Neuronal stem cell (in vitro differentiated cells): ENCODE data around the gene TNS1.

Experiments
- DNase-seq: peaks from one replicate; pipeline ENCODE4 v3.0.0-alpha.2; 2013; ENCODE audit warnings: low spot score
- H2AFZ ChIP-seq: one replicate; pipeline ENCODE4 v1.6.1; 2013; ENCODE audit warnings: mild to moderate bottlenecking, low read length, inconsistent platforms
- H2AK5ac ChIP-seq: 2 replicates; pipeline ENCODE4 v1.6.1; 2013; ENCODE audit warnings: low read depth, mild to moderate bottlenecking, inconsistent platforms, low read length, moderate library complexity, mixed read lengths
- H2BK120ac ChIP-seq: 2 replicates; pipeline ENCODE4 v1.6.1; 2013; ENCODE audit warnings: low read depth, mild to moderate bottlenecking, inconsistent platforms, low read length, moderate library complexity, mixed read lengths
- H2BK12ac ChIP-seq: one replicate; pipeline ENCODE4 v1.6.1; 2013; ENCODE audit warnings: low read length, inconsistent platforms
- H2BK15ac ChIP-seq: 2 replicates; pipeline ENCODE4 v1.6.1; 2013; ENCODE audit warnings: mild to moderate bottlenecking, low read length, inconsistent platforms, mixed read lengths
- H2BK5ac ChIP-seq: one replicate; pipeline ENCODE4 v1.6.1; 2013; ENCODE audit warnings: inconsistent platforms, mild to moderate bottlenecking, low read length, moderate library complexity
- H3K14ac ChIP-seq: one replicate; pipeline ENCODE4 v1.6.1; 2013; ENCODE audit warnings: low read length, inconsistent platforms
- H3K18ac ChIP-seq: 2 replicates; pipeline ENCODE4 v1.6.1; 2013; ENCODE audit warnings: low read length, inconsistent platforms
- H3K23ac ChIP-seq: 2 replicates; pipeline ENCODE4 v1.6.1; 2013; ENCODE audit warnings: low read depth, mild to moderate bottlenecking, mixed read lengths, low read length, inconsistent platforms; ENCODE audit not compliant: poor library complexity
- H3K27ac ChIP-seq: replicated peaks from 3 replicates; pipeline ENCODE4 v1.5.1; 2013; ENCODE audit warnings: low read length, inconsistent platforms
- H3K27me3 ChIP-seq, 3 experiments: 2 replicates each; pipeline ENCODE4 v1.6.1; 2013; ENCODE audit warnings: low read length in 3 of 3, mild to moderate bottlenecking in 2 of 3, inconsistent platforms in 1 of 3, low read depth in 1 of 3, mixed read lengths in 1 of 3, moderate library complexity in 1 of 3; ENCODE audit not compliant: control insufficient read depth in 3 of 3, insufficient read depth in 3 of 3
- H3K36me3 ChIP-seq, 2 donors: replicated peaks in 1 of 2; 2 replicates each; pipeline ENCODE4 v1.6.1; 2013; ENCODE audit warnings: low read length in 2 of 2; ENCODE audit not compliant: control insufficient read depth in 2 of 2, insufficient read depth in 2 of 2
- H3K4ac ChIP-seq: 2 replicates; pipeline ENCODE4 v1.6.1; 2013; ENCODE audit warnings: inconsistent platforms, mild to moderate bottlenecking, low read length, moderate library complexity
- H3K4me1 ChIP-seq, 2 donors: 1 replicate in 1 of 2; 2 replicates in 1 of 2; pipeline ENCODE4 v1.6.1; 2013; ENCODE audit warnings: low read length in 2 of 2, low read depth in 1 of 2; ENCODE audit not compliant: control insufficient read depth in 2 of 2, insufficient read depth in 1 of 2
- H3K4me2 ChIP-seq: one replicate; pipeline ENCODE4 v1.6.1; 2013; ENCODE audit warnings: mild to moderate bottlenecking, low read length, inconsistent platforms; ENCODE audit not compliant: insufficient read depth, poor library complexity, severe bottlenecking
- H3K4me3 ChIP-seq, 2 donors: 2 replicates each; pipeline ENCODE4 v1.5.1; 2013; ENCODE audit warnings: low read length in 2 of 2, mild to moderate bottlenecking in 2 of 2, inconsistent platforms in 1 of 2, moderate library complexity in 1 of 2
- H3K79me1 ChIP-seq: one replicate; pipeline ENCODE4 v1.6.1; 2013; ENCODE audit warnings: low read depth, mild to moderate bottlenecking, inconsistent platforms, low read length, moderate library complexity
- H3K9ac ChIP-seq: one replicate; pipeline ENCODE4 v1.6.1; 2013; ENCODE audit warnings: mild to moderate bottlenecking, low read depth, low read length, inconsistent platforms; ENCODE audit not compliant: poor library complexity
- H3K9me3 ChIP-seq, 2 donors: replicated peaks in 1 of 2; 2 replicates each; pipeline versions ENCODE3 to v1.6.1; 2013; ENCODE audit warnings: low read length in 2 of 2, mild to moderate bottlenecking in 2 of 2, inconsistent platforms in 1 of 2, low read depth in 1 of 2, mixed read lengths in 1 of 2, moderate library complexity in 1 of 2; ENCODE audit not compliant: control insufficient read depth in 2 of 2, insufficient read depth in 1 of 2
- H4K8ac ChIP-seq: one replicate; pipeline ENCODE4 v1.6.1; 2013; ENCODE audit warnings: low read depth, mild to moderate bottlenecking, inconsistent platforms, low read length, moderate library complexity
- H4K91ac ChIP-seq: one replicate; pipeline ENCODE4 v1.6.1; 2013; ENCODE audit warnings: low read length, low read depth, mild to moderate bottlenecking, inconsistent platforms; ENCODE audit not compliant: poor library complexity
- WGBS, 2 donors: extraction: QIAGEN DNeasy Blood & Tissue Kit; methylation state at CpG; one replicate each; pipeline ENCODE4 v1.1.7; 2013; ENCODE audit warnings: missing lambda C conversion rate in 2 of 2, mixed read lengths in 1 of 2; ENCODE audit not compliant: insufficient read length in 2 of 2, insufficient replicate concordance in 1 of 2; ENCODE audit errors: extremely low coverage in 2 of 2; 5-methylcytosine and 5-hydroxymethylcytosine counted together

TNS1 gene

DNA sequence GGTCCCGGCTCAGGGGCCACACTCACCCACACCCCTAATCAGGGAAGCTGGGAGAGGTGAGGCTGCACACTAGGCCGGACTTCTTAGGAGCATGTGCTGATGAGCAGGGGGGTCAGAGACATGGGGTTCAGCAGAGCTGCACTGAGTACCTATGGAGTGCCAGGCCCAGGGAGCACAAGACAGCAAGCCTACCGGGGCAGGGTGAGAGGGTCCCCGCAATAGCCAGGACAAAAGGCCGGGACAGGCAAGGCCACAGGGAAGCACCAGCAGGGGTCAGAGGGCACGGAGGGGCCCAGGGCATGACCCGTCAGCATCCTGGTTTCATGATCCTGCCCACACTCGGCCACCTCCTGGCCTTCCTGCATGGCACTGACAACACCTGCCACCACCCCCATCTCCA is 73.5 kb downstream of the TNS1 start:
- Histone ChIP-seq H3K4me3 (no peak overlapping the region), H2AK5ac (peak overlapping the region; percentile 66), H3K27me3 (peaks cover 0 to 4% (median 0%) of the 10 kb centered on the region in 3 experiments), H3K23ac (peak overlapping the region; percentile 18), H3K4me2 (no peak overlapping the region), H3K27ac (no peak overlapping the region), H2BK15ac (peak overlapping the region; percentile 76), H3K79me1 (no peaks in the 10 kb centered on the region), H2BK120ac (no peak overlapping the region), H3K18ac (peak overlapping the region; percentile 87), H3K4ac (peak overlapping the region; percentile 67), H3K9ac (no peak overlapping the region), H3K9me3 (no peaks in the 10 kb centered on the region), H4K91ac (no peak overlapping the region), H2BK5ac (no peak overlapping the region), H3K36me3 (no peaks in the 10 kb centered on the region), H3K4me1 (peaks cover 0 to 12% of the 10 kb centered on the region in 2 donors), H2BK12ac (no peak overlapping the region), H4K8ac (no peak overlapping the region), H2AFZ (no peak overlapping the region), H3K14ac (no peak overlapping the region)
- DNase-seq: no peak
- WGBS, 2 donors: no CpG with 5 or more reads among the region's 8 CpGs

DNA sequence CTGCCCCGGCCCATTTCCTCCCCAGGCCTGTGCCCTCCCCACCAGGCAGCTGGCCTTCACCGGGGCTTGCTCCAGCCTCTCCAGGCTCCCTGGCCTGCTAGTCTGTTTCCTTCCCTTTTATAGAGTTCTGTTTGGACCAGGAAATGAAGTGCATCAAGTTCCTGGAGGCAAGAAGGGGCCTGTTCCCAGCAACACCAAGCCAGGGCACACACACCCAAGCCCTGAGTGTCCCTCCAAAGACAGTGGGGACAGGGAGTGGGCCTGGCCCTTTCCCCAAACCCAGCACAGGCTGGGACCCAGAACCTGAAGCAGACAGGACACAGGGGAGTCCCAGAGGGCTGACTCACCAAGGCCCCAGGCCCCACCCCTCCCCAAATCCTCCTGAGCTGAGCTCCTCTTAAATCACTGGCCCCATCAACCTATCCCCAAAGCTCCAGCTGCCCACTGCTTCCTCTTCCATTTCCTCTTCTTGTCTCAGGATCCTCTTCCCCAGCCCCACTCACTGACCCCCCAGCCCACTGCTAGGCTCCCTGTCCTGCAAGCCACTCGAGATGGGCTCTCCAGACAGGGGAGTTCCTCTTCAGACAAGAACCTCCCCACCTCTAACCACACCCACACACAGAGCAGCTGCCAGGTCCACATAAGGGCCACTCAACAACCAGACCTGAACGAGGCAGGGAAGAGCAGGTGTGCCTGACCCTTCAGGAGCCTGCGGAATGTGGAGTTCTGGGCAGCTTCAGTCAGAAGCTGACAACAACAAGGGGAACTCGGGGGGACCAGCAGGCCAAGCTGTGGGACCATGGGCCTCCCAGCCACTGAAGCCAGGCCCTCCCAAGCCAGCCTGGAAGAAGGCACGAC is 74.2 kb downstream of the TNS1 start:
- H4K8ac ChIP-seq: no peak overlapping the region
- H2AK5ac ChIP-seq: peak overlapping the region; percentile 66
- no peak overlapping the region for H3K27ac ChIP-seq
- H3K36me3 ChIP-seq: no peaks in the 10 kb centered on the region
- no peak overlapping the region for H3K14ac ChIP-seq
- no peak for DNase-seq
- H2BK120ac ChIP-seq: no peak overlapping the region
- H3K27me3 ChIP-seq: peaks cover 0 to 4% (median 0%) of the 10 kb centered on the region in 3 experiments
- no peak overlapping the region for H3K4ac ChIP-seq
- H2BK12ac ChIP-seq: no peak overlapping the region
- no peak overlapping the region for H3K9ac ChIP-seq
- peak overlapping the region; percentile 87 for H3K18ac ChIP-seq
- no CpG with 5 or more reads among the region's 7 CpGs for WGBS, 2 donors
- no peak overlapping the region for H3K4me2 ChIP-seq
- H2AFZ ChIP-seq: no peak overlapping the region
- no peak overlapping the region for H3K4me3 ChIP-seq
- peak overlapping the region; percentile 76 for H2BK15ac ChIP-seq
- no peak overlapping the region for H4K91ac ChIP-seq
- H3K4me1 ChIP-seq: peaks cover 0 to 12% of the 10 kb centered on the region in 2 donors
- H3K23ac ChIP-seq: no peak overlapping the region
- H3K79me1 ChIP-seq: no peaks in the 10 kb centered on the region
- no peaks in the 10 kb centered on the region for H3K9me3 ChIP-seq
- H2BK5ac ChIP-seq: no peak overlapping the region

DNA sequence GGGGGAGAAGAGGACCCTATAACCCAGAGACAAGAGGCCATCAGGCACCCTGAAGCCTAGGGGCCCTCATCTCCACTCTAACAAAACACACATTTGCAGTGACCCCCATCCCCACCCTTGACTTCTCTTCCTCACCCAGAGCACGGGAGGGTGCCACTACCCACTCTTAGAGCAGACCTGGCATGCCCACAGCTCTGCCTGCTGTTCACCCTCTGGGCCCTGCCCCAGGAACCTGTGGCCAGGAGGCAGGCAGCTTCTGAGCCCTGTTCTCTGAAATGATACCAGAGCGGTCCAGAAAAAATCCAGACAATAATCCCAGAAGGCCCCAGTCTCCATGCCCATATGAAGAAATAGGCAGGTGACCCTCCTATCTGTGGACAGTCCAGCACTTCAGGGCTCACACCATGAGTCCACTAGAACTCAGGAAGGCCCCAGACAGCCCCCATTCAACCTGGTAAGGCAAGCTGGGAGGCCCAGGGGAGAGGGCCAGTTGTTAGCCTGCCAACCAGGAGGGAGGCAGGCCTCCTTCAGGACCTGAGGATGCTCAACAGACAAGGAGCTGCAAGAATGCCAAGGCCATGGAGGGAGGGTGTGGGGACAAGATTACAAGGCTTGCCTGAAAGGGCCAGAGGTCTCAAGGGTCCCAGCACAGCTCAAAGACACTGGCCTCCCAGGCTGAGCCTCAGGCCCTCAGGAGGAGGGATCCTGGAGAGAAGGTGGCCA is 75.0 kb downstream of the TNS1 start:
- peaks cover 1 to 4% of the 10 kb centered on the region in 2 donors for H3K4me1 ChIP-seq
- H2BK12ac ChIP-seq: no peak overlapping the region
- H3K36me3 ChIP-seq: no peaks in the 10 kb centered on the region
- peak overlapping the region; percentile 27 for H2BK15ac ChIP-seq
- no peak for DNase-seq
- H3K9ac ChIP-seq: no peak overlapping the region
- no peak overlapping the region for H3K4ac ChIP-seq
- no peak overlapping the region for H2BK5ac ChIP-seq
- no peak overlapping the region for H4K8ac ChIP-seq
- H4K91ac ChIP-seq: no peak overlapping the region
- no peak overlapping the region for H2AFZ ChIP-seq
- no peak overlapping the region for H3K4me3 ChIP-seq
- no CpG with 5 or more reads among the region's 2 CpGs for WGBS, 2 donors
- no peak overlapping the region for H3K23ac ChIP-seq
- H3K27ac ChIP-seq: no peak overlapping the region
- H3K18ac ChIP-seq: peak overlapping the region; percentile 52
- H2AK5ac ChIP-seq: peak overlapping the region; percentile 12
- H3K79me1 ChIP-seq: no peaks in the 10 kb centered on the region
- no peak overlapping the region for H3K4me2 ChIP-seq
- no peak overlapping the region for H2BK120ac ChIP-seq
- no peak overlapping the region for H3K14ac ChIP-seq
- peaks cover 0 to 4% (median 0%) of the 10 kb centered on the region in 3 experiments for H3K27me3 ChIP-seq
- H3K9me3 ChIP-seq: no peaks in the 10 kb centered on the region

DNA sequence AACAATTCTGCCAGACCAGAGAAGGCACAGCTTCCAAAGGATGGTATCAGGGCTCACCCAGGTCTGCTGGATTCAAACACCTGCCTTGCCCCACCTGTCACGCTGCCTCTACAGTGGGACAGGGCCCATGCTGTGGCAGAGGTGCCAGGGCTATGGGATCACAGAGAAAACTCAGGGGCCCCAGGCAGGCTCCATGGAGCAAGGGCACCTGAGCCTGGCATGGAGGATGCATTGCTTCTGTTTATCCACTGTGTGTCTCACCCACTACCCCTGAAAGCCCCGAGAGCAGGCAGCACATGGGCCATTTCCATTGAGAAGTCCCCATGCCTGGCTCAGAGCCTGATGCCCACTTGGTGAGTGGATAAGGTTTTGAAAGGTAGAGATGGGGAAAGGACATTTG is 76.0 kb downstream of the TNS1 start:
- Histone ChIP-seq H4K8ac (no peak overlapping the region), H3K23ac (no peak overlapping the region), H2BK120ac (no peak overlapping the region), H4K91ac (no peak overlapping the region), H3K27ac (no peak overlapping the region), H3K9me3 (no peaks in the 10 kb centered on the region), H3K4me3 (no peak overlapping the region), H2BK5ac (no peak overlapping the region), H3K4me1 (peaks cover 6 to 8% of the 10 kb centered on the region in 2 donors), H3K14ac (no peak overlapping the region), H2BK12ac (no peak overlapping the region), H3K36me3 (no peaks in the 10 kb centered on the region), H3K4me2 (no peak overlapping the region), H3K79me1 (no peaks in the 10 kb centered on the region), H3K27me3 (peaks cover 0 to 4% (median 0%) of the 10 kb centered on the region in 3 experiments), H3K4ac (no peak overlapping the region), H2AFZ (no peak overlapping the region), H3K18ac (no peak overlapping the region), H2AK5ac (no peak overlapping the region), H3K9ac (no peak overlapping the region), H2BK15ac (no peak overlapping the region)
- DNase-seq: no peak
- WGBS, 2 donors: no CpG with 5 or more reads among the region's 2 CpGs
